Left renal pelvis (tissue), 4 donors: ENCODE data around the gene WDR62. TPM values are rescaled to one million over a fixed set of nuclear protein-coding genes. Genes with fewer than 3 reads are reported as not detected.

Experiments
- DNase-seq, 4 donors: peaks; one replicate each; pipeline ENCODE4 v3.0.0-alpha.2; 2013; ENCODE audit warnings: low read depth in 4 of 4, low spot score in 3 of 4
- polyA plus RNA-seq, 4 donors: library from polyadenylated mRNA; unstranded; fragments of 120-200 nt; gene quantifications; one replicate each; pipeline ENCODE4 v1.2.1, GENCODE V29; 2013; ENCODE audit not compliant: insufficient read length in 4 of 4

Gene WDR62
- polyA plus RNA-seq, 4 donors, result 3.2 to 6.4 (median 4.3) TPM

GRCh38 chr19:36073121-36073876 lies 18.6 kb downstream of the WDR62 start:
- DNase-seq, result no peak

DNA sequence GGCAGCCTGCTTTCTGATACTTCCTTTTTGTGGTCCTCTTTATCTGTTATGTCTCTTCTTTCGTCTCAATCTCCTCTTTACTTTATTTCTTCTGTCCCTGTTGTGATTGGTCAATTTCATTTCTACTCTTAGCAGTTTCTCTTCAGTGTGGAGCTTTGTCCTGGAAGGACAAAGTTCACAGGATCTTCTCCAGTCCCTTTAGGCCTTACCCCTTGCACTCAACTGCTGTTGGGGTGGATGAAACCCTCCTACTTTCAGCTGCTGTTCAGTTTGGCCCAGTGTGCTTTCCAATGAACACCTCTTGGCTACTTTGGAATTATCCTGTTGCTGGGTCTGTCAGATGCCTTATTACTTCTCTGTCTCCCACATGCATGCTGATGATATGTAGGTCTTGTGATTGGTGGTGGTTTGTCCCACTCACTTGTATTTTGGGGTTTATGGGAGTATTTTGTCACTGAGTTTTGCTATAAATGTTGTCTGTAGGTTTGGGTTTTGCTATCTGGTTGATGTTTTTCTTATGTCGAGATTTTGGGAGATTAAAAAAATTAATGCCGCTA lies 24.8 kb downstream of the WDR62 start:
- no peak for DNase-seq

DNA sequence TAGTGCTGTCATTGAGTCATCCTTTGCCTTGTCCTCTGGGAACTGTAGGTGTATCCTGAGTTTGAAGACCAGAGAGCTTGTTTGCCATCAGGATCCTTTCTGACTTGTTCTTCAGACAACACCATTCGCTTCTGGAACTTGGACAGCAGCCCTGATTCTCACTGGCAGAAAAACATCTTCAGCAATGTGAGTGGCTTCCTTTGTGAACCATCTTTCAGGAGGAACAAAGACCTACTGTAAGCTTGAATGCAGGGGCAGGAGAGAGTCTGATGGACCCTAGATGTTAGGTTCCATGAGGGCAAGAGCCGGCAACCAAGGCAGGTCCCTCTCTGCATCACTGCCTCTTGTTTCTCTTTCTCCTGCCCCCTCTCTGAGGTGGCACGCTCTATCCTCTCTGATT lies 26.7 kb downstream of the WDR62 start:
- DNase-seq, result no peak

GRCh38 chr19:36081894-36082293 lies 27.2 kb downstream of the WDR62 start:
- DNase-seq, result no peak

- DNase-seq, result no peak
Observed at GRCh38 chr19:36082916-36083315, 28.2 kb downstream of the WDR62 start.

- DNase-seq, result no peak
Observed at GRCh38 chr19:36084231-36085009, 29.7 kb downstream of the WDR62 start.

DNA sequence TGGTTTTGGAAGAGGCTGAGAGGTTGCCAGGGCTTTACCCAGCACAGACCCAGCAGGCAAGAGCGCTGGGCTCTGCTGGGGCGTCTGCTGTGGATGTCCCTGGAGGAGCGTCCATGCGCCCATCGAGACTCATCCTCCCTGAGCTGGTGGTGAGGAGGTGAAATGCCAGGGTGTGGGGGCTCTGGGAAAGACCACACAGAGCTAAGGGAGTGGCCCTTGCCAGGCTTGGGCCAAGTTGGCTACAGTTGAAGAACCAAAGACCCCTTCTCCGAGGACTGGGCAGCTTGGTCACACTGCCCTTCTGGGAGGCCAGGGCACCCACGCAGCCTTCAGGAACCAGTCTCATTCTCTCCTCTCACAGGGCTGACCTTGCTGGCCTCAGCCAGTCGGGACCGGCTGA lies 31.6 kb downstream of the WDR62 start:
- no peak for DNase-seq

GRCh38 chr19:36089847-36090246 lies 35.1 kb downstream of the WDR62 start:
- DNase-seq, result no peak

- no peak for DNase-seq
Observed at GRCh38 chr19:36090910-36091695, 36.4 kb downstream of the WDR62 start.

GRCh38 chr19:36092566-36092965 lies 37.9 kb downstream of the WDR62 start:
- DNase-seq, result no peak

DNA sequence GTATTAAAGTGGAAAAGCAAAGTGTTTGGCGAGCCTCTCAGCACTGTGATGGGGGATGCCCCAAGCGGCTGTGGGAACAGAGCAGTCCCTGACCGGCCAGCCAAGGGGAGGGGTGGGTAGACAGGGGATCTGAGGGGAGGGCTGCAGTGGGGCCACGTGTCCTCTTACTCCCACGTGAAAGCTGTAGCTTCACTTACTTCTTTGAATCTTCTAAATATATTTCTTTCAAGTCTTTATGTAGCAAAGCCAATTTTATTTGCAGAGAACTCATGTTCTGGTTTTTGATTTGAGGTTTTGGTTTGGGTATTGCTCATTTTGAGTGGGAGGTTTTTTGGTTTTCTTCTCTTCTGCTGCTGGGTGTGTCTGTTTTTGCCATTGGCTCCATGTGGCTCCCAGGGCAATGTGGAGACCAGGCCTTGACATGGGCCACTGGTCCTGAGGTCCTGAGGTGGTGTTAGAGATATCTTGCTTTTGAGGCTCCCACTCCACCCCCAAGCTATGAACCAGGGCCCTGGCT lies 38.5 kb downstream of the WDR62 start:
- DNase-seq, result no peak

- no peak for DNase-seq
Observed at GRCh38 chr19:36093687-36094086, 39.0 kb downstream of the WDR62 start.

GRCh38 chr19:36097036-36097435 lies 42.3 kb downstream of the WDR62 start:
- DNase-seq, result no peak

- DNase-seq, result no peak
Observed at GRCh38 chr19:36099166-36099785, 44.6 kb downstream of the WDR62 start.

DNA sequence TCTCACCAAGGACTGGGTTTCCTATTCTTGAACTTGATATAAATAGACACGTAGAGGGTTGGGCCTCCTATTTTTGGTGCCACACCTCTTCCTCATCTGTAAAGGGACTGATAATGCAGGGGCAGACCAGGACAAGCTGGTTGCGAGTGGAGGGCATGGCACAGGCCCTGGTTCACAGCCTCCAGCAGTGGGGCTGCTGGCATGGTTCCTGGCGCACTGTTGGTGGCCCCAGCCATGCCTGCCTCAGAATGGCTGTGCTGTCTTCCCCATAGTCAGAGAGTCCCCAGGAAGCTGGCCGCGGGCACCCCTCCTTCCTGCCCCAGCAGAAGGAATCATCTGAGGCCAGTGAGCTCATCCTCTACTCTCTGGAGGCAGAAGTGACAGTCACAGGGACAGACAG lies 45.8 kb downstream of the WDR62 start:
- no peak for DNase-seq

GRCh38 chr19:36101550-36102327 lies 47.0 kb downstream of the WDR62 start:
- DNase-seq, result no peak

GRCh38 chr19:36103040-36103626 lies 48.4 kb downstream of the WDR62 start:
- DNase-seq, result no peak

GRCh38 chr19:36103842-36104552 lies 49.3 kb downstream of the WDR62 start:
- no peak for DNase-seq

DNA sequence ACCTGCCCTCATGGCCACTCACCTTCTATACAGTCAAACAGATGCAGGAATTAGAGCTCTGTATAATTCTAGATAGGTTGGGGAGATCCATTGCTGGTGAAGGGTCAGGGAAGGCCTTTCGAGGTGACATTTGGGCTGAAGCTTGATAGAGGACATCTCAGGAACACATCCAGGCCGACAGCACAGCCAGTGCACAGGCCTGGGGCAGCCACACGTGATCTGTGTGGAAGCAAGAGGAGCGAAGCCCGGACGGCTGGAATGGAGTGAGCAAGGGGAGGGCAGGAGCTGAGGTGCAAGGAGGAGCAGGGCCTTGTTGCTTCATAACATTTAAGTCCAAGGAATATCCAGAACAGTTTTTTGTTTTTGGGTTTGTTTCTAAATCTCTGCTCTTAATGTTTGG lies 51.7 kb downstream of the WDR62 start:
- no peak for DNase-seq
